LNCaP clone FGC (cell line): ENCODE data around the gene PILRA.

ENCODE experiments used
- DNase-seq: peaks from one replicate; pipeline ENCODE4 v3.0.0-alpha.2; 2011; ENCODE audit warnings: low read depth
- H3K4me3 ChIP-seq: 2 replicates; pipeline ENCODE4 v1.5.1; 2011; ENCODE audit warnings: mild to moderate bottlenecking, low read depth, low read length, control low read depth
- CTCF ChIP-seq: IDR thresholded peaks from 2 replicates; pipeline ENCODE4 v1.5.1; 2012; ENCODE audit warnings: mild to moderate bottlenecking; ENCODE audit not compliant: control insufficient read depth, insufficient read depth; ENCODE audit errors: extremely low read depth

The PILRA gene

GRCh38 chr7:100415448-100415847 lies 42.2 kb downstream of the PILRA start:
- TF ChIP-seq CTCF = no peak
- H3K4me3 ChIP-seq = no peak overlapping the region
- DNase-seq = no peak

- no peak for DNase-seq
- no peak overlapping the region for H3K4me3 ChIP-seq
- no peak for TF ChIP-seq CTCF
Measured at GRCh38 chr7:100418930-100419659, 45.8 kb downstream of the PILRA start.

- H3K4me3 ChIP-seq = no peak overlapping the region
- no peak for TF ChIP-seq CTCF
Measured at GRCh38 chr7:100419660-100420226, 46.5 kb downstream of the PILRA start.

DNA sequence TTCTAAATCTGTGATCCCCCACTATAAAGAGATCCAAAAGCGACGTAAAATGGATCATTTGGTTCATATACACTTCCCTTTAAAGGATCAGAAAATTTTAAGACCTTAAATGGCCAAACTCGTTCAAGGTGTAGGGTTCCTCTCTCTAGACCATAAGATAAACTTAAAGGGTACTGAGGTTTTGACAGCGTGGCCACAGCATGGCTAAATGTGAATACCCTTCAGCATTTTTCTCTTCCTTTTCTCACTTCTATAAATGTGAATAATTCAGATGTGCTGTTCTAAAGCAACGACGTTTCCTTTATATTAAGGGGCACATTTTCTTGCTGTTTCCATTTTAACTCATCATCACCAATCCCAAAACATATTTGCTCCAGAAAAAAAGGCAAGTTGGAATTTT lies 50.0 kb downstream of the PILRA start:
- no peak for TF ChIP-seq CTCF
- no peak for DNase-seq
- H3K4me3 ChIP-seq = no peak overlapping the region

More at GRCh38 chr7:100419660-100420226, 46.5 kb downstream of the PILRA start:
- no peak for DNase-seq

DNA sequence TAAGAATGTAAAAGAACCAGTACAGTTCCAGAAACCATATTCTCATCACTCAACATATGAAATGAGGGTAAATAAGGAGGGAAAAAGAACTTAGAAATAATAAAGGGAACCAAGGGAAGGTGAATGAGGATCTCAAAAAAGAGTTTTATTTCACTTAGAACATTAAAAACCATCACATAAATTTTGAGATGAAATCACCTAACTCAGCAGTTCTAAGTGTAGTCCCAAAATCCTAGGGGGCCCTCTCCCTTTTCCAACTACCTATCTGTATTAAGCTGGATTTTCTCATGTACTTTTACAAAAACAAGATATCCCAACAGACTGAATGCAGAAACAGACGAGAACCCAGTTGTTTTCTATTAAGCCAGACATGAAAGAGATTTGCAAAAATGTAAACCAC lies 52.1 kb downstream of the PILRA start:
- TF ChIP-seq CTCF = no peak
- H3K4me3 ChIP-seq = no peak overlapping the region
- no peak for DNase-seq

DNA sequence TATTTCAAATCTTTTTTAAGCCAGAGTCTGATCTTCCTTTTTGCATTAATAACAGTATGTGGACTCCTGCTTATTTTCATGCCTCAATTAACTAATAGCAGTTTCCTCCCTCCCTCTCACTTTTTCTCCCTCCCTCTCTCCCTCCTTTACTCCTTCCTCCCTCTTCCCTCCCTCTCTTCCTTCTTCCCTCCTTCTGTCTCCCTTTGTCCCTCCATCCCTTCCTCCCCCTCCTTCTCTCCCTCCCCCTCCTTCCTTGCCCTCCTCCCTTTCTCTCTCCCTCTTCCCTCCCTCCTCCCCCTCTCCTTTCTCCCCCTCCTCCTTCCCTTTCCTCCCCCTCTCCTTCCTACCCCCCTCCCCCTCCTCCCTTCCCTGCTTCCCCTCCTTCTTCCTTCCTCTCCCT lies 53.2 kb downstream of the PILRA start:
- DNase-seq = no peak
- no peak for TF ChIP-seq CTCF
- H3K4me3 ChIP-seq = no peak overlapping the region

DNA sequence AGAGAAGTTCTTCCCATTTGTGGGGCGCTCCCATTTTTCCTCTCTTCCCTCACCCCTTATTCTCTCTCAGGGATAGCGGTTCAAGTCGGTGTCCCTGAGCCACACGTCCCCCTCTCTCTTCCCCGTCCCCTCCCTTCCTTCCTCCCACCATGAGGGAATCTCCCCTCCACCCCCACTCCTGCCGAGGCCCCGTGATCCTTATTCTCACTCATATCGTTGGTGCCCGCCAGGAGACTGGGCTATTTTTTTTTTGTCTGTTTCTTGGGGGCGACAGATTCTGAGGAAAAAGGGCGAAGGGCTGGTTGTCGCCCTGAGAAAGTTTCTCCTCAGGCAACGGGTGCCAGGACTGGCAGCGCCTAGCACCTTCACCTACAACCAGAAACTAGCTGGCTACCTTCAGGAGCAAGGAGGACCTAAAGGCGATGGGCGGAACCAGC lies 54.5 kb downstream of the PILRA start:
- peak overlapping the region; percentile 92 for H3K4me3 ChIP-seq
- TF ChIP-seq CTCF = no peak

More for the DNA sequence above, 54.5 kb downstream of the PILRA start:
- no peak for DNase-seq
